HepG2 (cell line): ENCODE measurements around the gene ADAMTS18.

Source experiments
- NFE2 ChIP-seq: sonication (generic); formaldehyde crosslinking; IDR thresholded peaks from 2 replicates; pipeline ENCODE4 v1.4.0; 2020; ENCODE audit warnings: missing genetic modification reagents
- RARA ChIP-seq: IDR thresholded peaks from 2 replicates; pipeline ENCODE4 v1.6.1; 2016; ENCODE audit warnings: missing genetic modification reagents, missing compliant biosample characterization
- REST ChIP-seq, 2 experiments: IDR thresholded peaks; 2 replicates each; pipeline ENCODE4 v1.6.1; 2011 to 2012; ENCODE audit warnings: low read length in 2 of 2, borderline replicate concordance in 1 of 2, low read depth in 1 of 2, mild to moderate bottlenecking in 1 of 2, moderate library complexity in 1 of 2
- ZNF280B ChIP-seq: sonication (generic); formaldehyde crosslinking; IDR thresholded peaks from 2 replicates; pipeline ENCODE4 v1.5.0; 2020; ENCODE audit warnings: missing genetic modification reagents, mild to moderate bottlenecking, borderline replicate concordance
- ZNF776 ChIP-seq: sonication (generic); formaldehyde crosslinking; IDR thresholded peaks from 2 replicates; pipeline ENCODE4 v1.4.0; 2020; ENCODE audit warnings: mild to moderate bottlenecking, missing genetic modification reagents
- TF ChIP-seq, protein P1 (sequence below): sonication (generic); formaldehyde crosslinking; IDR thresholded peaks from 2 replicates; pipeline ENCODE4 v1.5.0; 2020; ENCODE audit warnings: mild to moderate bottlenecking, missing genetic modification reagents, moderate library complexity

GRCh38 chr16:77290451-77291115 is 144.3 kb downstream of the ADAMTS18 start:
- TF ChIP-seq NFE2 (no peak), REST (IDR thresholded peaks at IDR 0.05; ENCODE audit: borderline replicate concordance in 1 of 2, low read depth in 1 of 2, low read length in 2 of 2) (no peak), RARA (no peak), ZNF776 (CRISPR knock-in tag) (no peak), ZNF280B (CRISPR knock-in tag) (no peak)
- TF ChIP-seq, protein P1, sequence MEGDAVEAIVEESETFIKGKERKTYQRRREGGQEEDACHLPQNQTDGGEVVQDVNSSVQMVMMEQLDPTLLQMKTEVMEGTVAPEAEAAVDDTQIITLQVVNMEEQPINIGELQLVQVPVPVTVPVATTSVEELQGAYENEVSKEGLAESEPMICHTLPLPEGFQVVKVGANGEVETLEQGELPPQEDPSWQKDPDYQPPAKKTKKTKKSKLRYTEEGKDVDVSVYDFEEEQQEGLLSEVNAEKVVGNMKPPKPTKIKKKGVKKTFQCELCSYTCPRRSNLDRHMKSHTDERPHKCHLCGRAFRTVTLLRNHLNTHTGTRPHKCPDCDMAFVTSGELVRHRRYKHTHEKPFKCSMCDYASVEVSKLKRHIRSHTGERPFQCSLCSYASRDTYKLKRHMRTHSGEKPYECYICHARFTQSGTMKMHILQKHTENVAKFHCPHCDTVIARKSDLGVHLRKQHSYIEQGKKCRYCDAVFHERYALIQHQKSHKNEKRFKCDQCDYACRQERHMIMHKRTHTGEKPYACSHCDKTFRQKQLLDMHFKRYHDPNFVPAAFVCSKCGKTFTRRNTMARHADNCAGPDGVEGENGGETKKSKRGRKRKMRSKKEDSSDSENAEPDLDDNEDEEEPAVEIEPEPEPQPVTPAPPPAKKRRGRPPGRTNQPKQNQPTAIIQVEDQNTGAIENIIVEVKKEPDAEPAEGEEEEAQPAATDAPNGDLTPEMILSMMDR, result no peak
